HepG2 (cell line): ENCODE data around the gene SLC16A3. TPM values are rescaled to one million over a fixed set of nuclear protein-coding genes. Genes with fewer than 3 reads are reported as not detected.

Experiments
- CEBPB ChIP-seq: IDR thresholded peaks from 2 replicates; pipeline ENCODE4 v1.6.1; 2011; ENCODE audit warnings: low read depth, low read length, improper control_type of control experiment, borderline replicate concordance
- HNRNPL ChIP-seq: fragments of 200-400 bp; formaldehyde crosslinking; IDR thresholded peaks from 2 replicates; pipeline ENCODE4 v1.6.1; 2017; ENCODE audit warnings: mild to moderate bottlenecking, low read depth, low read length
- POGZ ChIP-seq: sonication (generic); formaldehyde crosslinking; IDR thresholded peaks from 2 replicates; pipeline ENCODE4 v1.4.0; 2020; ENCODE audit warnings: mild to moderate bottlenecking, missing genetic modification reagents
- RARG ChIP-seq: sonication (generic); formaldehyde crosslinking; IDR thresholded peaks from 2 replicates; pipeline ENCODE4 v1.4.0; 2020; ENCODE audit warnings: low read depth, mild to moderate bottlenecking, missing genetic modification reagents
- STAG1 ChIP-seq: sonication (generic); formaldehyde crosslinking; IDR thresholded peaks from 2 replicates; pipeline ENCODE4 v1.4.0; 2020; ENCODE audit warnings: missing genetic modification reagents
- TCF12 ChIP-seq, 2 experiments: fragments of 450-650 bp in 1 of 2; sonication (generic) in 1 of 2; formaldehyde crosslinking in 1 of 2; IDR thresholded peaks; 2 replicates each; pipeline versions ENCODE4 v1.6.1 to v1.8.0; 2017 to 2022; ENCODE audit warnings: antibody characterized with exemption in 1 of 2, mild to moderate bottlenecking in 1 of 2, missing genetic modification reagents in 1 of 2, moderate library complexity in 1 of 2
- ZFP41 ChIP-seq: sonication (generic); formaldehyde crosslinking; IDR thresholded peaks from 2 replicates; pipeline ENCODE4 v1.4.0; 2020; ENCODE audit warnings: mild to moderate bottlenecking, missing genetic modification reagents, borderline replicate concordance
- ZNF614 ChIP-seq: IDR thresholded peaks from 2 replicates; pipeline ENCODE4 v1.6.1; 2018; ENCODE audit warnings: missing biosample characterization, missing genetic modification reagents, inconsistent platforms, borderline replicate concordance
- ZNF777 ChIP-seq: sonication (generic); formaldehyde crosslinking; IDR thresholded peaks from 2 replicates; pipeline ENCODE4 v1.4.0; 2020; ENCODE audit warnings: missing genetic modification reagents
- ZSCAN29 ChIP-seq: sonication (generic); formaldehyde crosslinking; conservative IDR thresholded peaks from 2 replicates; pipeline ENCODE4 v1.4.0; 2020; ENCODE audit warnings: mild to moderate bottlenecking, missing genetic modification reagents
- polyA plus RNA-seq, 8 experiments: library from polyadenylated mRNA; depleted of rRNA in 3 of 8; stranded (reverse) in 7 of 8; unstranded in 1 of 8; fragments of >200 nt; fragmentation: Illumina TruSeq in 4 of 8; extraction: Trizol in 4 of 8; gene quantifications; 2 replicates each; pipeline versions ENCODE4 v1.2.1 to v1.2.3, GENCODE V29; 2011 to 2016; ENCODE audit warnings: low read depth in 4 of 8, missing spikeins in 1 of 8, mixed read lengths in 1 of 8; ENCODE audit not compliant: insufficient read depth in 1 of 8
- total RNA-seq, 5 experiments: library from RNA; depleted of rRNA; stranded (reverse); fragments of >200 nt; fragmentation: Illumina TruSeq; extraction: Trizol; gene quantifications; 2 replicates each; pipeline ENCODE4 v1.2.3, GENCODE V29; 2016; ENCODE audit warnings: low read depth in 1 of 5
- TF ChIP-seq, protein P1 (sequence below): sonication (generic); formaldehyde crosslinking; IDR thresholded peaks from 2 replicates; pipeline ENCODE4 v1.8.0; 2022; ENCODE audit warnings: mild to moderate bottlenecking, missing genetic modification reagents, moderate library complexity
- TF ChIP-seq, protein P2 (sequence below): sonication (generic); formaldehyde crosslinking; IDR thresholded peaks from 2 replicates; pipeline ENCODE4 v1.9.0; 2022; ENCODE audit warnings: missing genetic modification reagents, mild to moderate bottlenecking, borderline replicate concordance
- TF ChIP-seq, protein P3 (sequence below): sonication (generic); formaldehyde crosslinking; IDR thresholded peaks from 2 replicates; pipeline ENCODE4 v1.4.0; 2020; ENCODE audit warnings: mild to moderate bottlenecking, missing genetic modification reagents
- TF ChIP-seq, protein P4 (sequence below): sonication (generic); formaldehyde crosslinking; IDR thresholded peaks from 2 replicates; pipeline ENCODE4 v1.4.0; 2020; ENCODE audit warnings: missing genetic modification reagents, borderline replicate concordance

The SLC16A3 gene
- total and polyA plus RNA-seq, 2 of the 13 experiments (the other 11 are each of a cell fraction or from before 2014, with no cell fraction given): 242 to 349 TPM

DNA sequence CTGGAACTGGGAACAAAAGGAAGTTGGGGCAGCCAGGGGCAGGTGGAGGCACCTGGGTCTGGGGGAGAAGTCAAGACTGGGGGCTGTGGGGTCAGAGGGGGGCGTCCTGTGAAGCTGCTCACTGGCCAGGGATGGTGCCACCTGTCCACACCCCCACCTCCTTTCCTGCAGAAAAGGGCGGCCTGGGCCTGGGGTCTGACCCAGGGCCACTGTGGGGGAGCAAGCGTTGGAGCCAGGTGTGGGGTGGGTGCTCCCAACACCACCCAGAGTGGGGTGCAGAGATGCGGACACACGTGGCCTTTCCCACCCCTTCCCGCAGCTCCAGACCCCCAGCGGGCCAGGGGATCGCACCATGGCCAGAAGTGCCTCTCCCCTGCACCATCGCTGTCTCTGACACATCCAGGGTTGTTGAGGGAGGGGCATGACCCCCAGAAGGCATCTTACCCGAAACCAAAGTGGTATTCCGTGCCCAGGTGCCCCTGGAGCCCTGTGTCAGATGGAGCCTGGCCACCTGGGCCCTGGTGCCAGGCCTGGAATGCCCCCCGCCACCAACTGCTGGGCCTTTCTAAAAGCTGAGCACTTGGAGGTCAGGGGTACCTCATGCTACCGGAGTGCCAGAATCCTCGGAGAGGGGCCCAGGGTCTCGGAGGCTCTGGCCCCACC is 2.6 kb upstream of the SLC16A3 start (continued):
- TF ChIP-seq, protein P1, sequence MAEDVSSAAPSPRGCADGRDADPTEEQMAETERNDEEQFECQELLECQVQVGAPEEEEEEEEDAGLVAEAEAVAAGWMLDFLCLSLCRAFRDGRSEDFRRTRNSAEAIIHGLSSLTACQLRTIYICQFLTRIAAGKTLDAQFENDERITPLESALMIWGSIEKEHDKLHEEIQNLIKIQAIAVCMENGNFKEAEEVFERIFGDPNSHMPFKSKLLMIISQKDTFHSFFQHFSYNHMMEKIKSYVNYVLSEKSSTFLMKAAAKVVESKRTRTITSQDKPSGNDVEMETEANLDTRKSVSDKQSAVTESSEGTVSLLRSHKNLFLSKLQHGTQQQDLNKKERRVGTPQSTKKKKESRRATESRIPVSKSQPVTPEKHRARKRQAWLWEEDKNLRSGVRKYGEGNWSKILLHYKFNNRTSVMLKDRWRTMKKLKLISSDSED: 0 out of 2 replicates have a peak, but pooled peaks have one; percentile 33
- TF ChIP-seq ZNF777 (no peak), ZNF614 (CRISPR knock-in tag) (no peak), HNRNPL (peak; percentile 77; the same call in 1 of the 2 replicates), TCF12 (IDR thresholded peaks at IDR 0.05) (no peak), TCF12 (CRISPR knock-in tag; IDR thresholded peaks at IDR 0.05) (no peak), POGZ (CRISPR knock-in tag) (no peak), ZSCAN29 (no peak), RARG (CRISPR knock-in tag) (no peak), STAG1 (CRISPR knock-in tag) (no peak), CEBPB (no peak), ZFP41 (CRISPR knock-in tag) (no peak)
- TF ChIP-seq, protein P2, sequence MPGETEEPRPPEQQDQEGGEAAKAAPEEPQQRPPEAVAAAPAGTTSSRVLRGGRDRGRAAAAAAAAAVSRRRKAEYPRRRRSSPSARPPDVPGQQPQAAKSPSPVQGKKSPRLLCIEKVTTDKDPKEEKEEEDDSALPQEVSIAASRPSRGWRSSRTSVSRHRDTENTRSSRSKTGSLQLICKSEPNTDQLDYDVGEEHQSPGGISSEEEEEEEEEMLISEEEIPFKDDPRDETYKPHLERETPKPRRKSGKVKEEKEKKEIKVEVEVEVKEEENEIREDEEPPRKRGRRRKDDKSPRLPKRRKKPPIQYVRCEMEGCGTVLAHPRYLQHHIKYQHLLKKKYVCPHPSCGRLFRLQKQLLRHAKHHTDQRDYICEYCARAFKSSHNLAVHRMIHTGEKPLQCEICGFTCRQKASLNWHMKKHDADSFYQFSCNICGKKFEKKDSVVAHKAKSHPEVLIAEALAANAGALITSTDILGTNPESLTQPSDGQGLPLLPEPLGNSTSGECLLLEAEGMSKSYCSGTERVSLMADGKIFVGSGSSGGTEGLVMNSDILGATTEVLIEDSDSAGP (CRISPR knock-in tag): 0 out of 2 replicates have a peak, but pooled peaks have one; percentile 5
- TF ChIP-seq, protein P3, sequence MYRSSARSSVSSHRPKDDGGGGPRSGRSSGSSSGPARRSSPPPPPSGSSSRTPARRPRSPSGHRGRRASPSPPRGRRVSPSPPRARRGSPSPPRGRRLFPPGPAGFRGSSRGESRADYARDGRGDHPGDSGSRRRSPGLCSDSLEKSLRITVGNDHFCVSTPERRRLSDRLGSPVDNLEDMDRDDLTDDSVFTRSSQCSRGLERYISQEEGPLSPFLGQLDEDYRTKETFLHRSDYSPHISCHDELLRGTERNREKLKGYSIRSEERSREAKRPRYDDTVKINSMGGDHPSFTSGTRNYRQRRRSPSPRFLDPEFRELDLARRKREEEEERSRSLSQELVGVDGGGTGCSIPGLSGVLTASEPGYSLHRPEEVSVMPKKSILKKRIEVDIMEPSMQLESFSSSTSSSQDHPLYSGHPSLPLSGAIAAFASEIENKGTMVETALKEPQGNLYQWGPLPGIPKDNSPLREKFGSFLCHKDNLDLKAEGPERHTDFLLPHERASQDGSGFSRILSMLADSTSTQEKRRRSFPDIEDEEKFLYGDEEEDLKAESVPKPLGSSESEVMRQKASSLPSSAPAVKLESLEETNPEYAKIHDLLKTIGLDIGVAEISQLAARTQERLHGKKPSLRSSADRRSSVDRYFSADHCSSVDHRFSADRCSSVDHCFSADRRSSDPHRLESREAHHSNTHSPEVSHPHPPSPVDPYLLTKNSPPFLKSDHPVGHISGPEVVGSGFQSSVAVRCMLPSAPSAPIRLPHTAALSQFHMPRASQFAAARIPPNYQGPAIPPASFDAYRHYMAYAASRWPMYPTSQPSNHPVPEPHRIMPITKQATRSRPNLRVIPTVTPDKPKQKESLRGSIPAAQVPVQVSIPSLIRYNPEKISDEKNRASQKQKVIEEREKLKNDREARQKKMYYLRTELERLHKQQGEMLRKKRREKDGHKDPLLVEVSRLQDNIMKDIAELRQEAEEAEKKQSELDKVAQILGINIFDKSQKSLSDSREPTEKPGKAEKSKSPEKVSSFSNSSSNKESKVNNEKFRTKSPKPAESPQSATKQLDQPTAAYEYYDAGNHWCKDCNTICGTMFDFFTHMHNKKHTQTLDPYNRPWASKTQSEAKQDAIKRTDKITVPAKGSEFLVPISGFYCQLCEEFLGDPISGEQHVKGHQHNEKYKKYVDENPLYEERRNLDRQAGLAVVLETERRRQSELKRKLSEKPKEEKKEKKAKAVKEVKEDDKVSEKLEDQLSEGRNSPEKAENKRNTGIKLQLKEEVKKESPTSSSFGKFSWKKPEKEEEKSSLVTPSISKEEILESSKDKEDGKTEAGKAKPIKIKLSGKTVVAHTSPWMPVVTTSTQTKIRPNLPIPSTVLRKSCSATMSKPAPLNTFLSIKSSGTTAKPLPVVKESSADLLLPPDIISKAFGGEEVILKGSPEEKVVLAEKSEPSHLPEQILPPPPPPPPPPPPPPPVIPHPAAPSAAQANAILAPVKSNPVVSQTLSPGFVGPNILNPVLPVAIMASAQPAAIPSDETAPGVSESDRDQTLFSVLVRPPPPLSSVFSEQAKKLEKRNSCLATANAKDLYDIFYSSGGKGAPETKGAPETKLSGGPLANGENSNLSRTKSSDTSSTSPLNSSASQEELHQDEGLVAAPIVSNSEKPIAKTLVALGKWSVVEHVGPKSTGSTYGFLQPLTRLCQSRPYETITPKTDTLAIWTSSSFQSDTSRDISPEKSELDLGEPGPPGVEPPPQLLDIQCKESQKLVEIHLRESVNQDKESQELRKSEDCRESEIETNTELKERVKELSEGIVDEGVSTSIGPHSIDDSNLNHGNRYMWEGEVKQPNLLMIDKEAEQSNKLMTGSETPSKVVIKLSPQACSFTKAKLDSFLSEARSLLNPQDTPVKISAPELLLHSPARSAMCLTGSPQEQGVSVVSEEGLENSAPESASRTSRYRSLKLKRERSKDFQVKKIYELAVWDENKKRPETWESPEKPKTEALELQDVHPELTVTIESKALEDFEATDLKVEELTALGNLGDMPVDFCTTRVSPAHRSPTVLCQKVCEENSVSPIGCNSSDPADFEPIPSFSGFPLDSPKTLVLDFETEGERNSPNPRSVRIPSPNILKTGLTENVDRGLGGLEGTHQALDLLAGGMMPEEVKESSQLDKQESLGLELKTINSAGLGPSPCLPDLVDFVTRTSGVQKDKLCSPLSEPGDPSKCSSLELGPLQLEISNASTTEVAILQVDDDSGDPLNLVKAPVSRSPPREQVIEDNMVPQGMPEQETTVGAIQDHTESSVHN (CRISPR knock-in tag): no peak
- TF ChIP-seq, protein P4, sequence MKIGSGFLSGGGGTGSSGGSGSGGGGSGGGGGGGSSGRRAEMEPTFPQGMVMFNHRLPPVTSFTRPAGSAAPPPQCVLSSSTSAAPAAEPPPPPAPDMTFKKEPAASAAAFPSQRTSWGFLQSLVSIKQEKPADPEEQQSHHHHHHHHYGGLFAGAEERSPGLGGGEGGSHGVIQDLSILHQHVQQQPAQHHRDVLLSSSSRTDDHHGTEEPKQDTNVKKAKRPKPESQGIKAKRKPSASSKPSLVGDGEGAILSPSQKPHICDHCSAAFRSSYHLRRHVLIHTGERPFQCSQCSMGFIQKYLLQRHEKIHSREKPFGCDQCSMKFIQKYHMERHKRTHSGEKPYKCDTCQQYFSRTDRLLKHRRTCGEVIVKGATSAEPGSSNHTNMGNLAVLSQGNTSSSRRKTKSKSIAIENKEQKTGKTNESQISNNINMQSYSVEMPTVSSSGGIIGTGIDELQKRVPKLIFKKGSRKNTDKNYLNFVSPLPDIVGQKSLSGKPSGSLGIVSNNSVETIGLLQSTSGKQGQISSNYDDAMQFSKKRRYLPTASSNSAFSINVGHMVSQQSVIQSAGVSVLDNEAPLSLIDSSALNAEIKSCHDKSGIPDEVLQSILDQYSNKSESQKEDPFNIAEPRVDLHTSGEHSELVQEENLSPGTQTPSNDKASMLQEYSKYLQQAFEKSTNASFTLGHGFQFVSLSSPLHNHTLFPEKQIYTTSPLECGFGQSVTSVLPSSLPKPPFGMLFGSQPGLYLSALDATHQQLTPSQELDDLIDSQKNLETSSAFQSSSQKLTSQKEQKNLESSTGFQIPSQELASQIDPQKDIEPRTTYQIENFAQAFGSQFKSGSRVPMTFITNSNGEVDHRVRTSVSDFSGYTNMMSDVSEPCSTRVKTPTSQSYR (CRISPR knock-in tag): no peak
